ENCODE data around the gene AGPS.
"Not testable (repeated sequence)": the region's sequence is repeated elsewhere in the genome, so short reads cannot be mapped to it uniquely, and the experiment has no call there.

Gene AGPS

DNA sequence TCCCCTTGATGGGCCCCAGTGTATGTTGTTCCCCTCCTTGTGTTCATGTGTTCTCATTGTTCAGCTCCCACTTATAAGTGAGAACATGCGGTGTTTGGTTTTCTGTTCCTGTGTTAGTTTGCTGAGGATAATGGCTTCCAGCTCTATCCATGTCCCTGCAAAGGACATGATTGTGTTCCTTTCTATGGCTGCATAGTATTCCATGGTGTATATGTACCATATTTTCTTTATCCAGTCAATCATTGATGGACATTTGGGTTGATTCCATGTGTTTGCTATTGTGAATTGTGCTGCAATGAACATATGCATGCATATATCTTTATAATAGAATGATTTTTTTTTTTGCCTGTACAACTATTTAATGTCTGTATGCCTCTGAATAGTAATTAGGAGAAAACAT is 31.5 kb downstream of the AGPS start:
- Mint-ChIP-seq H3K4me1 (ENCODE audit: low read depth) (peaks cover 30% of the 10 kb centered on the region), H3K36me3 (ENCODE audit: low read depth) (peaks cover 85% of the 10 kb centered on the region), H3K9me3 (peaks cover 28% of the 10 kb centered on the region)
- not testable (repeated sequence) for DNase-seq, H3K27me3 Mint-ChIP-seq, H3K4me3 Mint-ChIP-seq, H3K27ac Mint-ChIP-seq

DNA sequence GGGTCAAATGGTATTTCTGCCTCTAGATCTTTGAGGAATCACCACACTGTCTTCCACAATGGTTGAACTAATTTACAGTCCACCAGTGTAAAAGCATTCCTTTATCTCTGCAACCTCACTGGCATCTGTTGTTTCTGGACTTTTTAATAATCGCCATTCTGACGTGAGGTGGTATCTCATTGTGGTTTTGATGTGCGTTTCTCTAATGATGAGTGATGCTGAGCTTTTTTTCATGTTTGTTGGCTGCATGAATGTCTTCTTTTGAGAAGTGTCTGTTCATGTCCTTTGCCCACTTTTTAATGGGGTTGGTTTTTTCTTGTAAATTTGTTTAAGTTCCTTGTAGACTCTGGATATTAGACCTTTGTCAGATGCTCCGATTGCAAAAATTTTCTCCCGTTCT is 32.0 kb downstream of the AGPS start:
- peaks cover 25% of the 10 kb centered on the region for H3K4me1 Mint-ChIP-seq (ENCODE audit: low read depth)

DNA sequence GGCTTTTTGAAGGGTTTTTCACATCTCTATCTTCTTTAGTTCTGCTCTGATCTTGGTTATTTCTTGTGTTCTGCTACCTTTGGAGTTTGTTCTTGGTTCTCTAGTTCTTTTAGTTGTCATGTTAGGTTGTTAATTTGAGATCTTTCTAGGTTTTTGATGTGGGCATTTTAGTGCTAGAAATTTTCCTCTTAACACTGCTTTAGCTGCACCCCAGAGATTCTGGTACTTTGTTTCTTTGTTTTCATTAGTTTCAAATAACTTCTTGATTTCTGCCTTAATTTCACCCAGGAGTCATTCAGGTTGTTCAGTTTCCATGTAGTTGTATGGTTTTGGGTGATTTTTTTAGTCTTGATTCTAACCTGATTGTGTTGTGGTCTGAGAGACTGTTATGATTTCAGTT is 34.7 kb downstream of the AGPS start:
- Mint-ChIP-seq H3K4me1 (ENCODE audit: low read depth) (peaks cover 19% of the 10 kb centered on the region), H3K4me3 (no peak overlapping the region), H3K36me3 (ENCODE audit: low read depth) (peaks cover 95% of the 10 kb centered on the region), H3K9me3 (peaks cover 43% of the 10 kb centered on the region), H3K27ac (no peak overlapping the region), H3K27me3 (no peaks in the 10 kb centered on the region)
- DNase-seq, result no peak

More for the DNA sequence above, 32.0 kb downstream of the AGPS start:
- H3K4me3 Mint-ChIP-seq, H3K27me3 Mint-ChIP-seq, H3K27ac Mint-ChIP-seq, DNase-seq: not testable (repeated sequence)
- peaks cover 28% of the 10 kb centered on the region for H3K9me3 Mint-ChIP-seq
- peaks cover 88% of the 10 kb centered on the region for H3K36me3 Mint-ChIP-seq (ENCODE audit: low read depth)

DNA sequence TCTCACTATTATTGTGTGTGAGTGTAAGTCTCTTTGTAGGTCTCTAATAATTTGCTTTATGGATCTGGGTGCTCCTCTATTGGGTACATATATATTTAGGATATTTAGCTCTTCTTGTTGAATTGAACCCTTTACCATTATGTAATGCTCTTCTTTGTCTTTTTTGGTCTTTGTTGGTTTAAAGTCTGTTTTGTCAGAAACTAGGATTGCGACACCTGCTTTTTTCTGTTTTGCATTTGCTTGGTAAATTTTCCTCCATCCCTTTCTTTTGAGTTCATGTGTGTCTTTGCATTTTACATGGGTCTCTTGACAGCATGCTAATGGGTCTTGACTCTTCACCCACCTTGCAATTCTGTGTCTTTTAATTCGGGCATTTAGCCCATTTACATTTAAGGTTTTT is 35.4 kb downstream of the AGPS start:
- not testable (repeated sequence) for H3K27me3 Mint-ChIP-seq, H3K4me3 Mint-ChIP-seq, DNase-seq, H3K27ac Mint-ChIP-seq
- Mint-ChIP-seq H3K4me1 (ENCODE audit: low read depth) (peaks cover 16% of the 10 kb centered on the region), H3K9me3 (peaks cover 47% of the 10 kb centered on the region), H3K36me3 (ENCODE audit: low read depth) (peaks cover 98% of the 10 kb centered on the region)

DNA sequence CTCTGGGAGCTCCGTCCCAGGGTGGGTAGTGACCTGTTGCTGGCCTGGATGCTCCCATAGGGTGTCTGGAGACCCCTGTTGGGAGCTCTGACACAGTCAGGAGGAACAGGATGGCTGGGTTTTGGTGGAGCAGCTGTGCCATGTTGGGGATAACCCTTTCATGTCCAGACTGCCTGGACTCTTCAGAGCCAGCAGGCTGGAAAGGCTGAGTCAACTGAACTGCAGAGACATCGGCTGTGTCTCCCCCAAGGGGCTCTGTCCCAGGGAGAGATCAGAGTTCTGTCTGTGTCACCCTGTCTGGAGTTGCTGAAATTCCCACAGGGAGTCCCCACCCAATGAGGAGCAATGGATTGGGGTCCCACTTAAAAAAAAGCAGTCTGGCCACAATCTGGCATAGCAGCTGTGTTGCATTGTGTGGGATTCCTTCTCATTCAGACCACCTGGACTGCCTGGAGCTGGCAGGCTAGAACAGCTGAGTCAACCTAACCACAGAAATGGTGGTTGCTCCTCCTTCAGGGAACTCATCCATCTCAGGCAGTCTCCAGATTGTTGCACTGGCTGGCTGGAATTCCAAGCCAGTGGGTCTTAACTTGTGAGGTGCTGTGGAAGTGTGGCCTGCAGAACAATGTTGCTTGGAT is 37.2 kb downstream of the AGPS start:
- no peak overlapping the region for H3K4me3 Mint-ChIP-seq
- DNase-seq, result no peak
- peaks cover 10% of the 10 kb centered on the region for H3K4me1 Mint-ChIP-seq (ENCODE audit: low read depth)
- H3K9me3 Mint-ChIP-seq, result peaks cover 56% of the 10 kb centered on the region
- no peak overlapping the region for H3K27ac Mint-ChIP-seq
- H3K36me3 Mint-ChIP-seq (ENCODE audit: low read depth), result peaks cover 94% of the 10 kb centered on the region
- H3K27me3 Mint-ChIP-seq, result no peaks in the 10 kb centered on the region

DNA sequence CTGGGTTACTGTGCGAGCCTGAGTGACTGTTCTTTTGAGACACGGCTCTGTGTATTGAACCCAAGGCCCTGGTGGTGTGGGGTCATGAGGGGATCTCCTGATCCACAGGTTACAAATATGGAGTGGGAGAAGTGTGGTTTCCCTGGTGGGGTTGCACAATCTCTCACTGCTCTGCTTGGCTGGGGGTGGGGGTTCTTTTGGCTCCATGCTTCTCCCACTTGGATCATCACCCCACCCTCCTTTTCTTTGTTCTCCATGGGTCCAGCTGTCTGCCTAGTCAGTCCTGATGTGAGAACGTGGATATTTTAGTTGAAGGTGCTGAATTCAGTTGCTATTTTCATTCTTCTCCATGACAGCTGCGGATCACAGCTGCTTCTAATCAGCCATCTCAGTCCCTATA is 37.8 kb downstream of the AGPS start:
- H3K9me3 Mint-ChIP-seq, result peaks cover 56% of the 10 kb centered on the region
- H3K4me3 Mint-ChIP-seq, result no peak overlapping the region
- peaks cover 94% of the 10 kb centered on the region for H3K36me3 Mint-ChIP-seq (ENCODE audit: low read depth)
- no peaks in the 10 kb centered on the region for H3K27me3 Mint-ChIP-seq
- no peak for DNase-seq
- H3K4me1 Mint-ChIP-seq (ENCODE audit: low read depth), result peaks cover 7% of the 10 kb centered on the region
- no peak overlapping the region for H3K27ac Mint-ChIP-seq

DNA sequence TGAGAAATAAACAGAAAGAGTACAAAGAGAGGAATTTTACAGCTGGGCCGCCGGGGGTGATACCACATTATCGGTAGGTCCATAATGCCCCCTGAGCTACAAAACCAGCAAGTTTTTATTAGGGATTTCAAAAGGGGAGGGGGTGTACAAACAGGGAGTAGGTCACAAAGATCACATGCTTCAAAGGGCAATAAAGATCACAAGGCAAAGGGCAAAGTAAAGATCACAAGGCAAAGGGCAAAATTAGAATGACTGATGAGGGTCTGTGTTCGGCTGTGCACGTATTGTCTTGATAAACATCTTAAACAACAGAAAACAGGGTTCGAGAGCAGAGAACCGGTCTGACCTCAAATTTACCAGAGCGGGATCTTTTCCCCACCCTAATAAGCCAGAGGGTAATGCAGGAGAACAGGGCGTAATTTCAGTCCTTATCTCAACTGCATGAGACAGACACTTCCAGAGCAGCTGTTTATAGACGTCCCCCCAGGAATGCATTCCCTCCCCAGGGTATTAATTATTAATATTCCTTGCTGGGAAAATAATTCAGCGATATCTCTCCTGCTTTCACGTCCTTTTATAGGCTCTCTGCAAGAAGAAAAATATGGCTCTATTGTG is 38.6 kb downstream of the AGPS start:
- not testable (repeated sequence) for H3K4me1 Mint-ChIP-seq (ENCODE audit: low read depth); H3K27ac Mint-ChIP-seq; H3K4me3 Mint-ChIP-seq; H3K27me3 Mint-ChIP-seq; DNase-seq
- H3K9me3 Mint-ChIP-seq, result peaks cover 53% of the 10 kb centered on the region
- peaks cover 91% of the 10 kb centered on the region for H3K36me3 Mint-ChIP-seq (ENCODE audit: low read depth)

DNA sequence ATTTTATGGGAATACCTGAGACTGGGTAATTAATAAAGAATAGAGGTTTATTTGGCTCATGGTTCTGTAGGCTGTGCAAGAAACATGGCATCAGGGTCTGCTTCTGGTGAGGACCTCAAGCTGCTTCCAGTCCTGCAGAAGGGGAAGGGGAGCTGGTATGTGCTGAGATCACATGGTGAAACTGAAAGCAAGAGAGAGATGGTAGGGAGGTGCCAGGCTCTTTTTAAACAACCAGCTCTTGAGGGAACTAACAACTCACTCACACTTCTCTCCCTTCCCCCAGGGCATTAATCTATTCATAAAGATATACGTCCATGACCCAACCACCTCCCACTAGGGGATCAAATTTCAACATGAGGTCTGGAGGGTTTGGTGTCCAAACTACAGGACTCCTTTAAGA is 40.1 kb downstream of the AGPS start:
- peaks cover 40% of the 10 kb centered on the region for H3K9me3 Mint-ChIP-seq
- no peak overlapping the region for H3K27ac Mint-ChIP-seq
- H3K27me3 Mint-ChIP-seq, result no peaks in the 10 kb centered on the region
- no peak overlapping the region for H3K4me3 Mint-ChIP-seq
- H3K36me3 Mint-ChIP-seq (ENCODE audit: low read depth), result peaks cover 88% of the 10 kb centered on the region
- H3K4me1 Mint-ChIP-seq (ENCODE audit: low read depth), result no peaks in the 10 kb centered on the region
- DNase-seq, result no peak

DNA sequence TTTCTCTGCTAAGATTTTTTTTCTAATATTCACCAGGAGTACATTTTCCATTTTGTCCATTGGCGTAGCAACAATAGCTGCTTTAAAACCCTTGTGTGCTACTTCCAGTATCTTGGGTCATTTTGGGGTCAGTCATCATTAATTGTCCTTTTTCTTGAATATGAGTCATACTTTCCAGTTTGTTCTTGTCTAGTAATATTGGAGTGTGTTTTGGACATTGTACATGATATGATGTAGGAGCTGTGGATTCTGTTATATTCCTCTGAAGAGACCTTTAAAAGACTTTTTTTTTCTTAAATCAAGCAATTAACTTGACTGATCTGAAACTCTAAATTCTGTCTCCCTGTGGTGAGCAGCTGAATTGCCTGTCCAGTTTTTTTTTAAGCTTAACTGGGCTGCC is 40.8 kb downstream of the AGPS start:
- H3K27ac Mint-ChIP-seq, result no peak overlapping the region
- no peak for DNase-seq
- H3K4me1 Mint-ChIP-seq (ENCODE audit: low read depth), result no peaks in the 10 kb centered on the region
- no peaks in the 10 kb centered on the region for H3K27me3 Mint-ChIP-seq
- peaks cover 34% of the 10 kb centered on the region for H3K9me3 Mint-ChIP-seq
- peaks cover 88% of the 10 kb centered on the region for H3K36me3 Mint-ChIP-seq (ENCODE audit: low read depth)
- H3K4me3 Mint-ChIP-seq, result no peak overlapping the region

DNA sequence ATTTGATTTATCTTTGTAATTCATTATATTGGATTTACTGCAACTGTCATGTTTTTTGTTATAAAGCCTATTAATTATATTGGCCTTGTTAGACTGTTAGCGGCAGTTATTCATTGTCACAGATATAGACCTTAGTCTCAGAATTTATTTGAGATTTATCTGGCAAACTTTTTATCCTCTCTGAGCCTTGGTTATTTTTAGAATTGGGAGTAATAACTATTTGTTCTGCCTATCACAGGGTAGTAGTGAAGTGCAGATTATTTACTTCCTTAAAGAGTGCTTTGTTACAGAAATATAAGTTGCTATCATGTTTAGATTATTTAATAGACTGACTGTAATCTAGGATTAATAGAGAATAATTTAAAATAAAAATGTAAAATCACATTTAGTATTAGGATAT is 41.9 kb downstream of the AGPS start:
- peaks cover 87% of the 10 kb centered on the region for H3K36me3 Mint-ChIP-seq (ENCODE audit: low read depth)
- no peaks in the 10 kb centered on the region for H3K4me1 Mint-ChIP-seq (ENCODE audit: low read depth)
- no peak overlapping the region for H3K27ac Mint-ChIP-seq
- peaks cover 28% of the 10 kb centered on the region for H3K9me3 Mint-ChIP-seq
- no peak overlapping the region for H3K4me3 Mint-ChIP-seq
- DNase-seq, result no peak
- H3K27me3 Mint-ChIP-seq, result no peaks in the 10 kb centered on the region

DNA sequence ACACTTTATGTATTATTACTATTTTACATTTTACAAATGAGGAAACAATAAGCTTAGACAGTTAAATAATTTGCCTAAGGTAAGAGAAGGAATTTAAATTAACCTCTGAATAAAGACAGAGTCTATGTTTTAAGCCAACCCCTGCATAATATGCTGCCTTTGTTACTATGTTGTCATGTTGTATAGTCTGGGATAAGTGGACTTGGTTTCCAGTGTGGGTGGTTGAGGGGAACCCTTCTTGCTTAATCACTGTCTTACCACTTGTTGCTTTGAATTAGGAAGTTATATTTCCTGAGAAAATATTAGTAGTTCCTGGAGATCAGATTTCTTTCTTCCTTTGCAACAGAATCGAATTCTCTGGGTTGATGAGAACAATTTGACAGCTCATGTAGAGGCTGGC is 52.6 kb downstream of the AGPS start:
- Mint-ChIP-seq H3K9me3 (no peaks in the 10 kb centered on the region), H3K4me3 (no peak overlapping the region), H3K36me3 (ENCODE audit: low read depth) (peaks cover 79% of the 10 kb centered on the region), H3K4me1 (ENCODE audit: low read depth) (no peaks in the 10 kb centered on the region), H3K27me3 (no peaks in the 10 kb centered on the region), H3K27ac (no peak overlapping the region)
- no peak for DNase-seq

DNA sequence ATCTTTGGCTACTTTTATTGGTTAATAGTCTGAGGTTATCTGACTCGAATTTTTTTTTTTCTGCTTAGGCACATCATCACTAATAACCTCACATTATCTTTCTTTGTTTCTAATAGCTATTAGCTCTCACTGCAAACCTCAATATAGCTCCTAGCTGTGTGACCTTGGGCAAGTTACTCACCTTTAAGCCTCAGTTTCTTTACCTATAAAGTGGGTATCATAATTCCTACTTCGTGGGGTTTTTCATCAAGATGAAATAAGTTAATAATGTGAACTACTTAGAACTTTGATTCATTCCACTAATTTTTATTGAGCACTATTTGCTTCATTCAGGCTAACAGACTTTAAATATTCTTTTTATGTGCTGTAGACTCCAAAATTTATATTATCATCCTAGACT is 55.5 kb downstream of the AGPS start:
- peaks cover 72% of the 10 kb centered on the region for H3K36me3 Mint-ChIP-seq (ENCODE audit: low read depth)
- no peak overlapping the region for H3K4me3 Mint-ChIP-seq
- H3K27me3 Mint-ChIP-seq, result no peaks in the 10 kb centered on the region
- H3K4me1 Mint-ChIP-seq (ENCODE audit: low read depth), result no peaks in the 10 kb centered on the region
- no peak for DNase-seq
- H3K9me3 Mint-ChIP-seq, result no peaks in the 10 kb centered on the region
- H3K27ac Mint-ChIP-seq, result no peak overlapping the region

DNA sequence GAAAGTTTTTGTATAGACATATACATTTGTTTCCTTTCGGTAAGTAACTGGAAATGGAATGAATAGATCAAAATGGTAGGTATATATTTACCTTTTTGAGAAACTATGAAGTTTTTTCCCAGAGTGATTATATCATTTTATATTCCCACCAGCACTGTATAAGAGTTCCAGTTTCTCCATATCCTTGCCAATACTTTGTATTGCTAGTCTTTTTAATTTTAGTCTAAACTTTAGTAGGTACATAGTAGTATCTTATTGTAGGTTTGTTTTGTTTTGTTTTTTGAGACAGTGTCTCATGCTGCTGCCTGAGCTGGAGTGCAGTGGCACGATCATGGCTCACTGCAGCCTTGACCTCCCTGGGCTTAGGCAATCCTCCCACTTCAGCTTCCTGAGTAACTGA is 56.6 kb downstream of the AGPS start:
- H3K9me3 Mint-ChIP-seq, result no peaks in the 10 kb centered on the region
- H3K27me3 Mint-ChIP-seq, result no peaks in the 10 kb centered on the region
- H3K4me1 Mint-ChIP-seq (ENCODE audit: low read depth), result no peaks in the 10 kb centered on the region
- H3K4me3 Mint-ChIP-seq, result no peak overlapping the region
- H3K36me3 Mint-ChIP-seq (ENCODE audit: low read depth), result peaks cover 70% of the 10 kb centered on the region
- no peak for DNase-seq
- H3K27ac Mint-ChIP-seq, result no peak overlapping the region

DNA sequence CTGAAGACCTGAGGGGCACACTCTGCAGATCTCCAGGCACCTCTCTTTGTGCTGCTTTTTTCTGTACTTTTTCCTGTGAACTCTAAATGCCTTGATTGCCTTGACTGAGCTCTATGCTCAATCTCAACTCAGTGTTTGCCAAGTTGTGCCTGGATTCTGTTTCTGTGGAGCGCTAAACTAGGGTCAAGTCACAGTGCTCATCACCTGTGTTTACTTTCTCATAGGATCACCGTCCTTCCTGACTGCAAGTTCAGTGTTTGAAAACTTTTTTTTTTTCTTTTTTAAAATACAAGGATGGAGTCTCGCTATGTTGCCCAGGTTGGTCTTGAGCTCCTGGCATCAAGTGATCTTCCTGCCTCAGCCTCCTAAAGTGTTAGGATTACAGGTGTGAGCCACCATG is 62.6 kb downstream of the AGPS start:
- Mint-ChIP-seq H3K4me3 (no peak overlapping the region), H3K4me1 (ENCODE audit: low read depth) (no peaks in the 10 kb centered on the region), H3K36me3 (ENCODE audit: low read depth) (peaks cover 78% of the 10 kb centered on the region), H3K27ac (no peak overlapping the region), H3K27me3 (no peaks in the 10 kb centered on the region), H3K9me3 (peaks cover 4% of the 10 kb centered on the region)
- DNase-seq, result no peak

DNA sequence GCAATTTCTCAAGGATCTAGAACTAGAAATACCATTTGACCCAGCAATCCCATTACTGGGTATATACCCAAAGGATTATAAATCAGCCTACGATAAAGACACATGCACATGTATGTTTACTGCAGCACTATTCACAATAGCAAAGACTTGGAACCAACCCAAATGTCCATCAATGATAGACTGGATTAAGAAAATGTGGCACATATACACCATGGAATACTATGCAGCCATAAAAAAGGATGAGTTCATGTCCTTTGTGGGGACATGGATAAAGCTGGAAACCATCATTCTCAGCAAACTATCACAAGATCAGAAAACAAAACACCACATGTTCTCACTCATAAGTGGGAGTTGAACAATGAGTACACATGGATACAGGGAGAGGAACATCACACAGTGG is 67.2 kb downstream of the AGPS start:
- H3K27ac Mint-ChIP-seq; H3K9me3 Mint-ChIP-seq; DNase-seq; H3K4me3 Mint-ChIP-seq; H3K27me3 Mint-ChIP-seq; H3K4me1 Mint-ChIP-seq (ENCODE audit: low read depth): not testable (repeated sequence)
- peaks cover 82% of the 10 kb centered on the region for H3K36me3 Mint-ChIP-seq (ENCODE audit: low read depth)

Measured in activated T-cell treated with anti-CD3 and anti-CD28 coated beads, Interleukin-2, amount 50 U/mL, for 24 hours (primary cell).